ENCODE data around the gene MAPK8. TPM values are rescaled to one million over a fixed set of nuclear protein-coding genes. Genes with fewer than 3 reads are reported as not detected.

Gene MAPK8
- total RNA-seq, 1 donor from 2014 or later, result 53.7 TPM

DNA sequence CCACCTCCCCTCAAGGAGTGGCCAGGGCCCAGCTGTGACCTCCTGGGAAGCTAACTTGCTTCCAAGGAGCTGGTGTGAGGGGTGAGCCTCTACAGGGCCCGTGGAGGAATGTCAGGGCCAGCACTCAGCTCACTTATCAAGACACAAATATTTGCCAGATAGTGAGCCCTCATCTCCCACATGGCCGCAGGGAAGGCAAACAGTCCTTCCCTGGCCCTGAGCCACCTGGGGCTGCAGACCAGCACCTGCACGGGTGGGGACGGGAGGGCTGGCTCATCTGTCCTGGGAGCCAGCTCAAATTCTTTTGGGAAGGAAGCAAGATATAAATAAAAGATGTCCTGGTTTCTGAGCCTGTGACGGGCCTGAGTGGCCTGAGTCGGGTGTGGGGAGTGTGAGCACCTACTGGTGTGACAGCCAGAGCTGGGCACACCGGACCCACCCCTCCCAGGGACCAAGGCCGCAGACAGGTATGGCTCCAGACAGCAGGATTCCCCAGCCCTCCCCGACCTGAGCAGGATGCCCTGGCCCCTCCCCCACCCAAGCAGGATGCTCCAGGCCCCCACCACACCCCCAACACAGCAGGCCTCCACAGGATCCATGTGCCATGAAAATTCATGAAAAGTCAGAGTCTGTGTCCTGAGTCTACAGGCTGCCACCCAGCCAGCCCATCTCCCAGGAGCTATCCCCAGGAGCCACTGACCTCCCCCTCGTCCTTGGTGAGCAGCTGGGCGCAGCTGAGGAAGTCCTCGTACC, 148.0 kb downstream of the MAPK8 start:
- no peaks in the 10 kb centered on the region for H3K36me3 Mint-ChIP-seq (ENCODE audit: low read depth, unreplicated experiment)
- DNase-seq (ENCODE audit: low spot score), result no peak
- H3K4me1 Mint-ChIP-seq (ENCODE audit: unreplicated experiment), result no peaks in the 10 kb centered on the region
- H3K27ac Mint-ChIP-seq (ENCODE audit: unreplicated experiment), result no peak overlapping the region
- peaks cover 6% of the 10 kb centered on the region for H3K27me3 Mint-ChIP-seq (ENCODE audit: unreplicated experiment)
- TF ChIP-seq CTCF (IDR thresholded peaks at IDR 0.05; ENCODE audit: unreplicated experiment), result no peak
- no peaks in the 10 kb centered on the region for H3K9me3 Mint-ChIP-seq (ENCODE audit: unreplicated experiment)
- no peak overlapping the region for H3K4me3 Mint-ChIP-seq (ENCODE audit: unreplicated experiment)

DNA sequence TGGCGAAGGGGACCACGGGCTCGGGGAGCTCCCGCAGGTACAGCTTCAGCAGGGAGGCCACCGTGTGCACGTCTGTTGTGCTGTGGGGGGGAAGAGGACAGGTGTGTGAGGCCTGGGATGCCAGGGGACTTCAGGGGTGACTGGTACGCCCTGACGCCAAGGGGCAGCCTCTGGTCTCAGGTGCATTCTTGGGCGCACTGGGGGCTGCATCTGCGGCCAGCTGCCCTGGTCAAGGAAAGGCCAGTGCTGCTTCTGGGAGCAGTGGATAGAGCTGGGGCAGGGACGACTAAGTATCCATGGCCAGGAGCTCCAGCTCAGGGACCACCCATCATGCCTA, 148.5 kb downstream of the MAPK8 start:
- Mint-ChIP-seq H3K27me3 (ENCODE audit: unreplicated experiment) (peaks cover 6% of the 10 kb centered on the region), H3K4me3 (ENCODE audit: unreplicated experiment) (no peak overlapping the region), H3K9me3 (ENCODE audit: unreplicated experiment) (no peaks in the 10 kb centered on the region), H3K36me3 (ENCODE audit: low read depth, unreplicated experiment) (no peaks in the 10 kb centered on the region), H3K27ac (ENCODE audit: unreplicated experiment) (no peak overlapping the region), H3K4me1 (ENCODE audit: unreplicated experiment) (no peaks in the 10 kb centered on the region)
- TF ChIP-seq CTCF (IDR thresholded peaks at IDR 0.05; ENCODE audit: unreplicated experiment), result no peak
- no peak for DNase-seq (ENCODE audit: low spot score)

GRCh38 chr10:48455392-48456151, 149.1 kb downstream of the MAPK8 start:
- Mint-ChIP-seq H3K27me3 (ENCODE audit: unreplicated experiment) (peaks cover 6% of the 10 kb centered on the region), H3K27ac (ENCODE audit: unreplicated experiment) (no peak overlapping the region), H3K9me3 (ENCODE audit: unreplicated experiment) (no peaks in the 10 kb centered on the region), H3K4me1 (ENCODE audit: unreplicated experiment) (no peaks in the 10 kb centered on the region), H3K36me3 (ENCODE audit: low read depth, unreplicated experiment) (no peaks in the 10 kb centered on the region), H3K4me3 (ENCODE audit: unreplicated experiment) (no peak overlapping the region)
- DNase-seq (ENCODE audit: low spot score), result no peak
- TF ChIP-seq CTCF (IDR thresholded peaks at IDR 0.05; ENCODE audit: unreplicated experiment), result no peak

- H3K27ac Mint-ChIP-seq (ENCODE audit: unreplicated experiment), result no peak overlapping the region
- no peak overlapping the region for H3K4me3 Mint-ChIP-seq (ENCODE audit: unreplicated experiment)
- no peak for DNase-seq (ENCODE audit: low spot score)
- H3K27me3 Mint-ChIP-seq (ENCODE audit: unreplicated experiment), result peaks cover 6% of the 10 kb centered on the region
- H3K9me3 Mint-ChIP-seq (ENCODE audit: unreplicated experiment), result no peaks in the 10 kb centered on the region
- H3K36me3 Mint-ChIP-seq (ENCODE audit: low read depth, unreplicated experiment), result no peaks in the 10 kb centered on the region
- TF ChIP-seq CTCF (IDR thresholded peaks at IDR 0.05; ENCODE audit: unreplicated experiment), result no peak
- H3K4me1 Mint-ChIP-seq (ENCODE audit: unreplicated experiment), result no peaks in the 10 kb centered on the region
Measured at GRCh38 chr10:48456361-48456804, 149.9 kb downstream of the MAPK8 start.

Measured in endothelial cell (in vitro differentiated cells).